GM12873 (cell line): ENCODE data around the gene CDK5R2.

Source experiments
- TF ChIP-seq, protein P1 (sequence below): IDR thresholded peaks from 2 replicates; pipeline ENCODE4 v1.5.1; 2012; ENCODE audit warnings: low read depth, mild to moderate bottlenecking, moderate library complexity, low read length, control low read depth; ENCODE audit not compliant: insufficient read depth; ENCODE audit errors: missing control alignments

CDK5R2 gene

DNA sequence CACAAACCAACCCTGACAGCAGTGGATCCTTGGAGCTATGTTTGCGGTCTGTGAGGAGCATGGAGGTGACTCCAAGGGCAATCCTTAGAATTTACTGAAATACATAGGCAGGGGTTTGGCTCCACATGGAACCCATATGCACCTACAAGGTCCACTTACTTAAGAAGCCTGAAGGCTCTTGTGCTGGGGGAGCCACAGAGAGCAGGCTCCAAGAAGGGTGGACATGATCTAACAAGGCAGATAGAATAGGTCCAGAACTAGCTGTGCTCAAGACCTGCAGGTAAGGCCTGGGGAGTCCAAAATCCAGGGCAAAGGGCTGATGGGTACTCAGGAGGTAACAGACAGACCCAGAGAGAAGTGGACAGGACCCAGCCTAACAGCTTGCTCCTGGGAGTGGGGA lies 1.2 kb upstream of the CDK5R2 start:
- TF ChIP-seq, protein P1, sequence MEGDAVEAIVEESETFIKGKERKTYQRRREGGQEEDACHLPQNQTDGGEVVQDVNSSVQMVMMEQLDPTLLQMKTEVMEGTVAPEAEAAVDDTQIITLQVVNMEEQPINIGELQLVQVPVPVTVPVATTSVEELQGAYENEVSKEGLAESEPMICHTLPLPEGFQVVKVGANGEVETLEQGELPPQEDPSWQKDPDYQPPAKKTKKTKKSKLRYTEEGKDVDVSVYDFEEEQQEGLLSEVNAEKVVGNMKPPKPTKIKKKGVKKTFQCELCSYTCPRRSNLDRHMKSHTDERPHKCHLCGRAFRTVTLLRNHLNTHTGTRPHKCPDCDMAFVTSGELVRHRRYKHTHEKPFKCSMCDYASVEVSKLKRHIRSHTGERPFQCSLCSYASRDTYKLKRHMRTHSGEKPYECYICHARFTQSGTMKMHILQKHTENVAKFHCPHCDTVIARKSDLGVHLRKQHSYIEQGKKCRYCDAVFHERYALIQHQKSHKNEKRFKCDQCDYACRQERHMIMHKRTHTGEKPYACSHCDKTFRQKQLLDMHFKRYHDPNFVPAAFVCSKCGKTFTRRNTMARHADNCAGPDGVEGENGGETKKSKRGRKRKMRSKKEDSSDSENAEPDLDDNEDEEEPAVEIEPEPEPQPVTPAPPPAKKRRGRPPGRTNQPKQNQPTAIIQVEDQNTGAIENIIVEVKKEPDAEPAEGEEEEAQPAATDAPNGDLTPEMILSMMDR, result no peak

DNA sequence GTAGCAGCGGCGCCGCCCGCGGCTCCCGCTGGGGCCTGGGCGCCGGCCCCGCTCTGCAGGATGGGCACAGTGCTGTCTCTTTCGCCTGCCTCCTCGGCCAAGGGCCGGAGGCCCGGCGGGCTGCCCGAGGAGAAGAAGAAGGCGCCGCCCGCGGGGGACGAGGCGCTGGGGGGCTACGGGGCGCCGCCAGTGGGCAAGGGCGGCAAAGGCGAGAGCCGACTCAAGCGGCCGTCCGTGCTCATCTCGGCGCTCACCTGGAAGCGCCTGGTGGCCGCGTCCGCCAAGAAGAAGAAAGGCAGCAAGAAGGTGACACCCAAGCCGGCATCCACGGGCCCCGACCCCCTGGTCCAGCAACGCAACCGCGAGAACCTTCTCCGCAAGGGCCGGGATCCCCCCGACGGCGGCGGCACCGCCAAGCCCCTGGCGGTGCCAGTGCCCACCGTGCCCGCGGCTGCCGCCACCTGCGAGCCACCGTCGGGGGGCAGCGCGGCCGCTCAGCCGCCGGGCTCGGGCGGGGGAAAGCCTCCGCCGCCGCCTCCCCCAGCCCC lies 369 bp downstream of the CDK5R2 start:
- TF ChIP-seq, protein P1, result no peak

DNA sequence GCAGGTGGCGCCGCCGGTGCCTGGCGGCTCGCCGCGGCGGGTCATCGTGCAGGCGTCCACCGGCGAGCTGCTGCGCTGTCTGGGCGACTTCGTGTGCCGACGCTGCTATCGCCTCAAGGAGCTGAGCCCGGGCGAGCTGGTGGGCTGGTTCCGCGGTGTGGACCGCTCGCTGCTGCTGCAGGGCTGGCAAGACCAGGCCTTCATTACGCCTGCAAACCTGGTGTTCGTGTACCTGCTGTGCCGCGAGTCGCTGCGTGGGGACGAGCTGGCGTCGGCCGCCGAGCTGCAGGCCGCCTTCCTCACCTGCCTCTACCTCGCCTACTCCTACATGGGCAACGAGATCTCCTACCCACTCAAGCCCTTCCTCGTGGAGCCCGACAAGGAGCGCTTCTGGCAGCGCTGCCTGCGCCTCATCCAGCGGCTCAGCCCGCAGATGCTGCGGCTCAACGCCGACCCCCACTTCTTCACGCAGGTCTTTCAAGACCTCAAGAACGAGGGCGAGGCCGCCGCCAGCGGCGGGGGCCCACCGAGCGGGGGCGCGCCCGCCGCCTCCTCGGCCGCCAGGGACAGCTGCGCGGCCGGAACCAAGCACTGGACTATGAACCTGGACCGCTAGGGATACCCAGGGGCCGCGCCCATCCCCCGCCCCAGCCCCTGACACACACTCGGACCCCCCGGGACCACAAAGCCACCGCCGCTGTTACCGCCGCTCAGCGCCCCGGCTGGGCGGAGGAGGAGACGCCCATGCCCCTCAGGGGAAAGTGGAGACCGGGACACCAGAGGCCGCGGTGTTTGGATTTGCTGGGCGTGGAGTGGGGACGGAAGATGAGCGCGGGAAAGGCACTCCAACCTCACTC lies 1.1 kb downstream of the CDK5R2 start:
- TF ChIP-seq, protein P1, result no peak

DNA sequence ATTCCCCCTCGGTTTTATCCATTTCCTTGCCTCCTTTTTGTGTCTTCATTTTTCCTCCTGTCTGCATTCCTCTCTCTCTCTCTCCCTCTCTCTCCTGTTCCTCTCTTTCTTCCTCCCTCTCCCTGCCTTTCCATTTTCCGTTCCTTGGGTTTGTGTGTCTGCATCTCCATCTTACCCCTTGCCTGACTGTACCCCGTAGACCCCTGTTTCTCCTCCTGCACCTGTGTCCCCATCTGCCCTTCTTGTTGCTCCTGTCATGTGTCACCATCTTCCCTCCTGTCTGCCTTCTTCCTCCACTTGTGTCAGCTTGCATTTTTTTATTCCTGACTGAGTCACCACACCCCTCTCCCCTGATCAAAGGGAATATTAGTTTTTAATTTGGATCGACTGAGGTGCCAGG lies 1.8 kb downstream of the CDK5R2 start:
- TF ChIP-seq, protein P1, result no peak

DNA sequence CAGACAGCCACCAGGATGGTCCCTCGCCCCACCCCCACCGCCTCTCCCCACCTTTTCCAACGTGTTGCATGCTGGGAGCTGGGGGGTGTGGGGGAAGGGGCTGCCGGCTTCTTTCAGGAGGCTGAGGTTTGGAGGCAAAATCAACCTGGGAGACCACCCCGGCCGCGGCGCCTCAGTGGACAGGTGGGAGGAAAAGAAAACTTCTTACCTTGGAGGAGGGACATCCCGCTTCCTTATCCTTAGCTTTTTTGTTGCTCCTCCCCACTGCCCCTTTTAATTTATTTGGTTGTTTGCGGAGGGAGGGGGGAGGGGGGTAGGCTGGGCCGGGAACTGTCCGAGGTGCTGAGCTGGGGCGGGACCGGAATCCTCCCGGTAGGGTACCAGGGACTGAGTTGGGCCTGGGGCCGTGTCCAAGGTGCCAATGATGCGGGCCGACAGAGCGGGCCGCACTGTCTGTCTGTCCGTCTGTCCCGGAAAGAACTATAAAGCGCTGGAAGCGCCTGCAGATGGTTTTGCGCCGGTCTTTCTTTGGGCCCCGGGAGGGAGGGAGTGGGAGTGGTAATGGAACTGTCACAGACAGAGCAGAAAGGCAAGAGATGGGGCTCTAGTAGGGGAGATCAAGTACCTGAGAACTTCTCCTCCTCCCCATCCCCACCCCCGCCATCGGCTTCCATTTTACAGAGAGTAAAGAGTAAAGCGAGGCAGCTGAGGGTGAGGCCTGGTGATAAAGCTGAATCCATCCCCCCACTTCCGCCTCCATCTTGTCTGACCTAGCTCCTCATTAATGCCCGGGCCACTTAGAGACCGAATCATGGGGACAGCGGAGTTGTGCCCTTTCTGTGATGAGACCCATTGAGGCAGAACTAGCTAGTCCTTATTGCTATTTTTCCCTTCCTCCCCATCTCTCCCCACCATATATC lies 2.4 kb downstream of the CDK5R2 start:
- TF ChIP-seq, protein P1, result no peak

DNA sequence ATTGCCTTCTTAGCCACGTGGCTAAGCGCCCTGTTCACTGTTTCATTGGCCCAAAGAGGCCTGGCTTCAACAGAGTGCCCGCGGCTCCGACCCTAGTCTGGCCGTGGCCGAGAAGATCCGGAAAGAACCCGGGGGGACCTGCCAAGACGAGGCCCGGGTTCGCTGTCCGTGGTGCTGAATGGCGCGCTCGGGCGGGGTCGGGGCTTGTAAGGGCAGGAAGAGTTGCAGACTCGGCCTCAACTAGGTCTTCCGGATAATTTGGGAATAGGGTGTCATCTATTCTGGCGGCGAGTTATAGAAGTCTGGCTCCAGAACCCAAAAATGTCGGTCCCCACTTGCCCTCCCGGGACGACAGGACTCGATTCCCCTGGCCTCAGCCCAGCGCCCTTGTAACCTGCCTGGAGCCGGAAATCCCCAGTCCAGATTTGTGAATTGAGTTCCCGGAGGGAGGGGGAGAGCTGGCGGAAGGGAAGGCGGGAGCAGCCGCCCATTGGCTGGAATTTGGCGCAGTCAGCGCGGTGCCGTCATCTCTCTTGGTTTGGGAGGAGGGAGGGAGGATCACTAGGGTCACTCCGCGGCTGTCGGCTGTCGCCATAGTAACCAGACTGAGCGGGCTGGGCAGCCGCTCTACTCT lies 3.5 kb downstream of the CDK5R2 start:
- TF ChIP-seq, protein P1, result no peak
